Measurements from ENCODE around the gene RACGAP1.

RACGAP1 gene

DNA sequence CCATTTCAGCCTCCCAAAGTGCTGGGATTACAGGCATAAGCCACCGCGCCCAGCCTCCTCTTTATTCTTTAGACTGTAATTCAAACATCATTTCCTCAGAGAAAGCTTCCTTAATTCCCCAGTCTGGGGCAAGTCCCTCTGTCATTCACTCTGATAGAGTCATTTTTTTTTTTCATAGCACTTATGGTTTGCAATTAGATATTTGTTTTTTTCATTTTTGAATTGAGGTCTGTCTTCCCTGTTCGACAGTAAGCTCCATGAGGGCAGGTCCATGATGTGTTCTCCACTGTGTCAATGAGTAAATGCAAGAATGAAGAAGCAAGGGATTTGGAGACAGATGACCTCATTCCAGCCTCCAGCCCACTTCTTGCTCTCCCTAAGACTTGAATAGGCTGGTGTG is 44.2 kb upstream of the RACGAP1 start:
- Histone ChIP-seq H3K36me3 (replicated peaks) (no peaks in the 10 kb centered on the region), H3K4me3 (ENCODE audit: low read depth, low read length) (no peak overlapping the region), H3K27ac (no peak overlapping the region), H3K27me3 (replicated peaks) (no peaks in the 10 kb centered on the region)
- DNase-seq: no peak
- no peak for TF ChIP-seq CTCF (IDR thresholded peaks at IDR 0.05; ENCODE audit: low read depth, low read length, missing control alignments)
- in situ Hi-C loops (cut with HindIII; ENCODE audit: low pct_ligation_motif_present, low sequenced_read_pairs): loop anchor here (5.0 kb wide), 1 partner anchor 102 kb away; no protein-coding TSS in a partner anchor

GRCh38 chr12:50069069-50069468 is 43.8 kb upstream of the RACGAP1 start:
- no peak for DNase-seq
- Histone ChIP-seq H3K4me3 (ENCODE audit: low read depth, low read length) (no peak overlapping the region), H3K27ac (no peak overlapping the region), H3K36me3 (replicated peaks) (no peaks in the 10 kb centered on the region), H3K27me3 (replicated peaks) (no peaks in the 10 kb centered on the region)
- TF ChIP-seq CTCF (IDR thresholded peaks at IDR 0.05; ENCODE audit: low read depth, low read length, missing control alignments): no peak
- in situ Hi-C loops (cut with HindIII; ENCODE audit: low pct_ligation_motif_present, low sequenced_read_pairs): loop anchor here (5.0 kb wide), 1 partner anchor 102 kb away; no protein-coding TSS in a partner anchor

DNA sequence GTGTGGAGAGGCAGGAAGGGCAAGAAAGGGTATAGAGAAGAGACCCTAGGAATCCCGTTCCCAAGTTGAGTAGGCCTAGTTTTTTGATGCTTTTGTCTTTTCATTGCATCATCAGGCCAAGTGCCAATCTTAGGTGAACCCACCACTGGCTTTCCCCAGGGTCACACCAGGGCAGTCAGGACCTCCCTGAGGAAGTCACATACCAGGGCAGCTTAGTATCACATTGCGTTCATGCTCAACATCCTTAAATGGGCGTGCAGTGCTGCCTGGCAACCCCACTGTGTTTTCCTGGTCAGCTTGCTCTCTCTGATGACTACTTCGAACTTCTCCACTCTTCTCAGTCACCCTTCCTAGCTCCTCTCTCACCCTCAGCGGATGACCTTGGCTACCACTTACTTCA is 41.1 kb upstream of the RACGAP1 start:
- no peaks in the 10 kb centered on the region for H3K36me3 ChIP-seq (replicated peaks)
- peak; percentile 87 for DNase-seq
- in situ Hi-C loops (cut with HindIII; ENCODE audit: low pct_ligation_motif_present, low sequenced_read_pairs): loop anchor here (5.0 kb wide), 1 partner anchor 99 kb away; no protein-coding TSS in a partner anchor
- TF ChIP-seq CTCF (IDR thresholded peaks at IDR 0.05; ENCODE audit: low read depth, low read length, missing control alignments): no peak
- no peak overlapping the region for H3K27ac ChIP-seq
- H3K4me3 ChIP-seq (ENCODE audit: low read depth, low read length): no peak overlapping the region
- H3K27me3 ChIP-seq (replicated peaks): no peaks in the 10 kb centered on the region

GRCh38 chr12:50065726-50066310 is 40.5 kb upstream of the RACGAP1 start:
- TF ChIP-seq CTCF (IDR thresholded peaks at IDR 0.05; ENCODE audit: low read depth, low read length, missing control alignments): no peak
- no peaks in the 10 kb centered on the region for H3K27me3 ChIP-seq (replicated peaks)
- in situ Hi-C loops (cut with HindIII; ENCODE audit: low pct_ligation_motif_present, low sequenced_read_pairs): loop anchor here (5.0 kb wide), 1 partner anchor 99 kb away; no protein-coding TSS in a partner anchor
- H3K36me3 ChIP-seq (replicated peaks): no peaks in the 10 kb centered on the region
- no peak overlapping the region for H3K4me3 ChIP-seq (ENCODE audit: low read depth, low read length)
- DNase-seq: no peak
- H3K27ac ChIP-seq: no peak overlapping the region

DNA sequence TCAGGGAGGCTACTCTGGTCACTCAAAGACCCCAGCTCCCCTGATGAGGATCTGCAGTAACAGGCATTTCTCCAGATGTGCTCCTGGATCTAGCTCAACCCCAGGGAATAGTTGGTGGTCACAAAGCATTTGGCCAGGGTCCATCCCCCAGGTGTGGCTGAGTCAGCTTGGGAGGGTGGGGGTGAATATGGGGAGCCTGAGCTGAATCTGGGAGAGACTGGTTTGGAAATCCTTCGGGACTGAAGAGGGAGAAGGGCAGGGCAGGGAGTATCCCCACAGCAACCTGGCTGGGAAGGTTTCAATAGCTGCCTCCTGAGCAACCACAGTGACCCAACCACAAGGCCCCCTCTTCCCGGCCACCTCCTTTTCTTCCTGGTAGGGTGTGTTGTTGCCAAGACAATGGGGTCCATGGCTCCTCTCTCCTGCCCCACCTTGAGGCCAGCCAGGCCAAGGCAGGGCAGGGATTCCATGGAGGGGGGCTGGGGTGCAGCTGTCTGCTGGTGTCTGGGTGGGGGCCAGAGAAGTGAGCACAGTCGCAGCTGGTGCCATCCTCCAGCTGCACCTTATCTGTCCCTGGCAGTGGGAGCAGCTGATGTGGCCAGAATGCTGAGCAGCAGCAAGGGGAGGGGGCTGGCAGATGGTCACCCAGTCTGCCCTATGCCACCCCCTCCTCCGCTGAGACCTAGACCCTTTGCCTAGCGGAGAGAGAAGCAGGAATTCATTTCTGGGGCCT is 37.6 kb upstream of the RACGAP1 start:
- H3K36me3 ChIP-seq (replicated peaks): no peaks in the 10 kb centered on the region
- H3K27ac ChIP-seq: no peak overlapping the region
- H3K4me3 ChIP-seq (ENCODE audit: low read depth, low read length): no peak overlapping the region
- H3K27me3 ChIP-seq (replicated peaks): no peaks in the 10 kb centered on the region
- in situ Hi-C loops (cut with HindIII; ENCODE audit: low pct_ligation_motif_present, low sequenced_read_pairs): no loop called here
- DNase-seq: no peak
- TF ChIP-seq CTCF (IDR thresholded peaks at IDR 0.05; ENCODE audit: low read depth, low read length, missing control alignments): no peak
